Adrenal gland (tissue), 12 donors: ENCODE measurements around the gene ALDH8A1. TPM values are rescaled to one million over a fixed set of nuclear protein-coding genes. Genes with fewer than 3 reads are reported as not detected.

Experiments
- DNase-seq, 7 donors: peaks; one replicate each; pipeline ENCODE4 v3.0.0-alpha.2; 2019 to 2020
- H3K27ac ChIP-seq, 5 donors: fragments of 200-600 bp; sonication (generic) in 4 of 5; 1 replicate in 3 of 5; 2 replicates in 2 of 5; pipeline versions ENCODE4 v1.5.1 to v1.8.0; 2016 to 2020; ENCODE audit warnings: mild to moderate bottlenecking in 1 of 5
- H3K27me3 ChIP-seq: fragments of 200-600 bp; 2 replicates; pipeline ENCODE4 v1.8.0; 2021
- H3K36me3 ChIP-seq, 2 donors: fragments of 200-600 bp; replicated peaks in 1 of 2; 1 replicate in 1 of 2; 2 replicates in 1 of 2; pipeline versions ENCODE4 v1.5.1 to v1.8.0; 2018 to 2022
- H3K4me1 ChIP-seq, 2 donors: fragments of 200-600 bp; replicated peaks in 1 of 2; 1 replicate in 1 of 2; 2 replicates in 1 of 2; pipeline versions ENCODE4 v1.5.1 to v1.8.0; 2018 to 2021
- H3K4me3 ChIP-seq, 4 donors: fragments of 200-600 bp; sonication (generic) in 3 of 4; one replicate each; pipeline ENCODE4 v1.5.1; 2016 to 2018
- H3K9me3 ChIP-seq, 3 donors: fragments of 200-600 bp; sonication (generic) in 1 of 3; replicated peaks in 1 of 3; 1 replicate in 2 of 3; 2 replicates in 1 of 3; pipeline versions ENCODE4 v1.5.1 to v1.8.0; 2016 to 2021
- POLR2A ChIP-seq, 2 donors: fragments of 450-650 bp; IDR thresholded peaks; one replicate each; pipeline ENCODE4 v1.6.1; 2017; ENCODE audit warnings: antibody characterized with exemption in 2 of 2, mild to moderate bottlenecking in 2 of 2, moderate library complexity in 1 of 2
- WGBS, 4 donors: extraction: QIAGEN DNeasy Blood & Tissue Kit in 2 of 4; methylation state at CpG; one replicate each; pipeline versions ENCODE4 v1.1.5 to v1.1.7; 2013 to 2017; 5-methylcytosine and 5-hydroxymethylcytosine counted together
- intact Hi-C, 2 donors: fragments of 100-400 bp; cut with DNase I; formaldehyde crosslinking; loops; one replicate each; pipeline versions ENCODE4 v1.14.1 to v1.15.0; 2022 to 2023
- polyA plus RNA-seq, 3 donors: library from polyadenylated mRNA; stranded (reverse); fragments of 200-250 nt in 2 of 3; fragments of 350-450 nt in 1 of 3; fragmentation: Illumina TruSeq in 1 of 3; extraction: RNeasy Lipid Tissue Mini Kit (QIAGEN cat#74804) in 1 of 3; gene quantifications; one replicate each; pipeline ENCODE4 v1.2.3, GENCODE V29; 2013 to 2014
- total RNA-seq, 9 donors: library from RNA; depleted of rRNA in 4 of 9; stranded (reverse); fragments of >200 nt in 4 of 9; fragments of 120-200 nt in 1 of 9; fragmentation: NEBNext Ultra II Directional in 1 of 9; extraction: Animal tissue kit (Norgen Biotek cat#: 25700) in 1 of 9; gene quantifications; one replicate each; pipeline versions ENCODE4 v1.1.0 to v1.2.4, GENCODE V29; 2013 to 2023
- TF ChIP-seq, protein P1 (sequence below), 6 experiments: fragments of 450-650 bp in 4 of 6; fragments of 200-600 bp in 2 of 6; sonication (generic) in 1 of 6; IDR thresholded peaks; 1 replicate in 5 of 6; 2 replicates in 1 of 6; pipeline versions ENCODE4 v1.5.1 to v1.8.0; 2016 to 2021; ENCODE audit warnings: antibody characterized with exemption in 6 of 6, mild to moderate bottlenecking in 2 of 6, moderate library complexity in 1 of 6
- donor health status: healthy with polysubstance abuse.
- donor health status: Bipolar disorder and iron deficiency.
- donor health status: DM: yes; HTN: yes; CAD: no.
- donor health status: DM: no; HTN: no; CAD: no.
- donor health status: DM: no; HTN: no; CAD: no.
- donor health status: DM: yes; HTN: yes; CAD: no.

Gene ALDH8A1
- total and polyA plus RNA-seq, 12 donors = 0.24 to 4.5 (median 0.94) TPM

DNA sequence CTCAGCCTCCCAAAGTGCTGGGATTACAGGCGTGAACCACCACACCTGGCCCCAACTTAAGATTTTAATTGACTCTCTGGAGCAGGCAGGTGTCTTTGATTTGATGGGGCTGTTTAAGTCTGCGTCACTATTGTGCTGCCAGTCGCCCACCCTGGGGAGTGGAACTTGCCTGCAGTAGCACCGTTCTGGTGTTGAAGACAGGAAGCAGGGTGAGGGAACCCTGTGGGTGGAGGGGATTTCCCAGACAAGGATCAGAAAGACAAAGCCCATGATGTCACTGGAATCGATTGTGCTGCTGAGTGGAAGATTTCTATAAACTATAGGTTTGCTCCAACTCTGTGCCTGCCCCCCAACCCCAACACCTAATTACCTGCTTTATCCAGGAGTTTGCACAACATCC, 11.0 kb downstream of the ALDH8A1 start:
- TF ChIP-seq, protein P1, sequence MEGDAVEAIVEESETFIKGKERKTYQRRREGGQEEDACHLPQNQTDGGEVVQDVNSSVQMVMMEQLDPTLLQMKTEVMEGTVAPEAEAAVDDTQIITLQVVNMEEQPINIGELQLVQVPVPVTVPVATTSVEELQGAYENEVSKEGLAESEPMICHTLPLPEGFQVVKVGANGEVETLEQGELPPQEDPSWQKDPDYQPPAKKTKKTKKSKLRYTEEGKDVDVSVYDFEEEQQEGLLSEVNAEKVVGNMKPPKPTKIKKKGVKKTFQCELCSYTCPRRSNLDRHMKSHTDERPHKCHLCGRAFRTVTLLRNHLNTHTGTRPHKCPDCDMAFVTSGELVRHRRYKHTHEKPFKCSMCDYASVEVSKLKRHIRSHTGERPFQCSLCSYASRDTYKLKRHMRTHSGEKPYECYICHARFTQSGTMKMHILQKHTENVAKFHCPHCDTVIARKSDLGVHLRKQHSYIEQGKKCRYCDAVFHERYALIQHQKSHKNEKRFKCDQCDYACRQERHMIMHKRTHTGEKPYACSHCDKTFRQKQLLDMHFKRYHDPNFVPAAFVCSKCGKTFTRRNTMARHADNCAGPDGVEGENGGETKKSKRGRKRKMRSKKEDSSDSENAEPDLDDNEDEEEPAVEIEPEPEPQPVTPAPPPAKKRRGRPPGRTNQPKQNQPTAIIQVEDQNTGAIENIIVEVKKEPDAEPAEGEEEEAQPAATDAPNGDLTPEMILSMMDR (IDR thresholded peaks at IDR 0.05) = no peak
- TF ChIP-seq POLR2A (IDR thresholded peaks at IDR 0.05) = no peak

DNA sequence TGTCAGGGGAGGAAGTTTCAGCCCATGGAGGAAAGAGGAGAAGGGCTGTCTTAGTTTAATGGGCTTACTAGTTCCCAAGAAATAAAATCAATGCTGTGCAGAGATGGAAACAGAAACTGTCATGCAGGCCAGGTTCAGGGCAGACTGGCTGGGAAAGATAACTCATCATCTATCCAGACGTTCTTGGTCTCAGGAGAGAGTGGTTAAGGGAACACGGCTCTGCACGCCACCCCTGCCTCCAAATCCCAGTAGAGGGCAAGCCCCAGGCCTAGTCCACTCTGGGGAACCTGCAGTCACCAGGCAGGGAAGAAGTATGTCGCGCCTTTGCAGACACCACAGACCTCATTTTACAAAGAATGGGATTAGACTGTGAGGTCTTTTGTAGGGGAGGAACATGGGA, 12.5 kb downstream of the ALDH8A1 start:
- WGBS, 4 donors = 74 to 93% (median 88%) methylated on average over 5 of the region's 5 CpGs
- intact Hi-C loops = loop anchor here in 1 of 2 donors (10.0 kb wide), 1 partner anchor 783 kb away; no protein-coding TSS in a partner anchor
- H3K27me3 ChIP-seq = no peaks in the 10 kb centered on the region
- H3K36me3 ChIP-seq = no peaks in the 10 kb centered on the region
- no peaks in the 10 kb centered on the region for H3K4me1 ChIP-seq
- no peaks in the 10 kb centered on the region for H3K9me3 ChIP-seq
- H3K27ac ChIP-seq = no peak overlapping the region
- no peak for TF ChIP-seq POLR2A (IDR thresholded peaks at IDR 0.05)
- TF ChIP-seq, protein P1 (IDR thresholded peaks at IDR 0.05) = no peak
- no peak for DNase-seq
- H3K4me3 ChIP-seq = no peak overlapping the region

More for the DNA sequence above, 11.0 kb downstream of the ALDH8A1 start:
- H3K27ac ChIP-seq = no peak overlapping the region
- H3K27me3 ChIP-seq = no peaks in the 10 kb centered on the region
- no peaks in the 10 kb centered on the region for H3K9me3 ChIP-seq
- no peak overlapping the region for H3K4me3 ChIP-seq
- WGBS, 4 donors = 67 to 86% (median 75%) methylated on average over 5 of the region's 5 CpGs
- H3K4me1 ChIP-seq = no peaks in the 10 kb centered on the region
- DNase-seq = no peak
- intact Hi-C loops = loop anchor here in 1 of 2 donors (10.0 kb wide), 1 partner anchor 784 kb away; no protein-coding TSS in a partner anchor
- no peaks in the 10 kb centered on the region for H3K36me3 ChIP-seq

DNA sequence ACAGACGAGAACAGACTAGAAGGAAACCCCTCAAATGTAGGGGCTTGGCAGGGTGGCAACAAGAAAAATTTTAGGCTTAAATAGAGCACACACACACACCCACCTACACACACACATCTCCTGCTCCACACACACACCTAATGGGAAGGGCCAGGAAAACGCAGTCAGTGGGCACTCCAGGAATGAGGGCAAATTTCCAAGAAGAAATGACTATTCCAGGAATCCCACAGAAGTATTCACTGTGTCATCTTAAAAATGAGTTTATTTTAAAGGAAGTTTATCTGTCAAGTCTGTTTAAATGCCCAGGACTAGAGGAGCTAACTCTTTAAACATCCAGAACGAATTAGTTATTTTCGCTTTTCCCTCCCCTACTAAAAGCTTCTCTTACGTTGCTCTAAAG, 13.0 kb downstream of the ALDH8A1 start:
- Histone ChIP-seq H3K36me3 (no peaks in the 10 kb centered on the region), H3K4me1 (no peaks in the 10 kb centered on the region), H3K27ac (no peak overlapping the region), H3K27me3 (no peaks in the 10 kb centered on the region), H3K4me3 (no peak overlapping the region), H3K9me3 (no peaks in the 10 kb centered on the region)
- 70 to 76% (median 73%) methylated on average over 5 of the region's 5 CpGs for WGBS, 4 donors
- intact Hi-C loops = loop anchor here in 1 of 2 donors (10.0 kb wide), 1 partner anchor 782 kb away; no protein-coding TSS in a partner anchor
- no peak for DNase-seq
- no peak for TF ChIP-seq POLR2A (IDR thresholded peaks at IDR 0.05)
- TF ChIP-seq, protein P1 (IDR thresholded peaks at IDR 0.05) = no peak

DNA sequence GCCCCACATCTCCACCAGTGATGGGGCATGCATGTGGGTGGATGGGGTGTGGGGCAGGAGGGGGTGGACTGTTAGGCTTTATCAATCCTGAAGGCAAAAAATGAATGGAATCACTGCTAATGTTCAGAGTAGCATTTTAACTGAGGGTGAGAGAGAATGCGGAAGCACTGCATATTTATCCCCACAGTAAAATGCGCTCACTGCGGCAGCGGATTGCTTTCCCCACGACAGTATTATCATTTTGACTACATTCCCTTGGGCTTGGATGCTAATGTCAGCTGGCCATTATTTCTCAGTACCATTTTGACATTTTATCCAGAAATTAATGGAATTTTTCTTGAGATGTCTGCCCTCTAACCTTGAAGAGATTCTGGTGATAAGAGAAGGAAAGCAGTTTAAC, 13.4 kb downstream of the ALDH8A1 start:
- Histone ChIP-seq H3K4me1 (no peaks in the 10 kb centered on the region), H3K27me3 (no peaks in the 10 kb centered on the region), H3K27ac (no peak overlapping the region), H3K4me3 (no peak overlapping the region), H3K9me3 (no peaks in the 10 kb centered on the region), H3K36me3 (no peaks in the 10 kb centered on the region)
- no peak for DNase-seq
- whole genome bisulfite sequencing, 4 donors = 72 to 90% (median 81%) methylated on average over 5 of the region's 5 CpGs
- intact Hi-C loops = loop anchor here in 1 of 2 donors (10.0 kb wide), 1 partner anchor 782 kb away; no protein-coding TSS in a partner anchor
- no peak for TF ChIP-seq POLR2A (IDR thresholded peaks at IDR 0.05)
- TF ChIP-seq, protein P1 (IDR thresholded peaks at IDR 0.05) = no peak
